ENCODE data around the gene DISC1. TPM values are rescaled to one million over a fixed set of nuclear protein-coding genes. Genes with fewer than 3 reads are reported as not detected.

The DISC1 gene
- total RNA-seq, 1 experiment from 2014 or later: 13.5 TPM

- Mint-ChIP-seq H3K4me1 (ENCODE audit: low read depth, unreplicated experiment) (peaks cover 8% of the 10 kb centered on the region), H3K27ac (ENCODE audit: unreplicated experiment) (no peak overlapping the region), H3K27me3 (ENCODE audit: insufficient read depth, unreplicated experiment) (no peaks in the 10 kb centered on the region), H3K36me3 (ENCODE audit: insufficient read depth, unreplicated experiment) (no peaks in the 10 kb centered on the region), H3K9me3 (ENCODE audit: unreplicated experiment) (no peaks in the 10 kb centered on the region), H3K4me3 (ENCODE audit: unreplicated experiment) (no peak overlapping the region)
- ChIA-PET CTCF (no interaction called here), POLR2A (no interaction called here)
- Histone ChIP-seq H3K9me3 (no peaks in the 10 kb centered on the region), H3K4me1 (no peaks in the 10 kb centered on the region; the same call in 1 of the 2 replicates), H3K27me3 (replicated peaks; ENCODE audit: control insufficient read depth, insufficient read depth, low read length) (no peaks in the 10 kb centered on the region), H3K36me3 (ENCODE audit: control insufficient read depth, insufficient read depth, low read length) (no peaks in the 10 kb centered on the region), H3K4me3 (ENCODE audit: low read depth, low read length) (no peak overlapping the region)
- no TSS peak for BruUV-seq (replicated peaks)
- TF ChIP-seq CTCF (IDR thresholded peaks at IDR 0.05; ENCODE audit: insufficient read depth in 1 of 2, low read depth in 1 of 2, low read length in 1 of 2, severe bottlenecking in 1 of 2, unreplicated experiment in 1 of 2): no peak
- DNase-seq: no peak
- intact Hi-C loops (cut with micrococcal nuclease; ENCODE audit: unreplicated experiment): no loop called here
These were observed 148.2 kb downstream of the DISC1 start for GRCh38 chr1:231774719-231775335.

- DNase-seq: no peak
- H3K27me3 ChIP-seq (replicated peaks; ENCODE audit: control insufficient read depth, insufficient read depth, low read length): no peaks in the 10 kb centered on the region
- ChIA-PET POLR2A (no interaction called here), CTCF (no interaction called here)
- H3K9me3 ChIP-seq: no peaks in the 10 kb centered on the region
- H3K4me1 ChIP-seq: no peaks in the 10 kb centered on the region; the same call in 1 of the 2 replicates
- Mint-ChIP-seq H3K4me1 (ENCODE audit: low read depth, unreplicated experiment) (peaks cover 8% of the 10 kb centered on the region), H3K27ac (ENCODE audit: unreplicated experiment) (no peak overlapping the region), H3K27me3 (ENCODE audit: insufficient read depth, unreplicated experiment) (no peaks in the 10 kb centered on the region), H3K9me3 (ENCODE audit: unreplicated experiment) (no peaks in the 10 kb centered on the region), H3K36me3 (ENCODE audit: insufficient read depth, unreplicated experiment) (no peaks in the 10 kb centered on the region), H3K4me3 (ENCODE audit: unreplicated experiment) (no peak overlapping the region)
- intact Hi-C loops (cut with micrococcal nuclease; ENCODE audit: unreplicated experiment): no loop called here
- TF ChIP-seq CTCF (IDR thresholded peaks at IDR 0.05; ENCODE audit: insufficient read depth in 1 of 2, low read depth in 1 of 2, low read length in 1 of 2, severe bottlenecking in 1 of 2, unreplicated experiment in 1 of 2): no peak
- no TSS peak for BruUV-seq (replicated peaks)
- H3K36me3 ChIP-seq (ENCODE audit: control insufficient read depth, insufficient read depth, low read length): no peaks in the 10 kb centered on the region
- no peak overlapping the region for H3K4me3 ChIP-seq (ENCODE audit: low read depth, low read length)
These were observed 149.6 kb downstream of the DISC1 start for GRCh38 chr1:231776010-231776756.

GRCh38 chr1:231776757-231777062 lies 150.1 kb downstream of the DISC1 start:
- CTCF ChIA-PET: no interaction called here

More at GRCh38 chr1:231776757-231777062, 150.1 kb downstream of the DISC1 start:
- no peak for DNase-seq
- TF ChIP-seq CTCF (IDR thresholded peaks at IDR 0.05; ENCODE audit: insufficient read depth in 1 of 2, low read depth in 1 of 2, low read length in 1 of 2, severe bottlenecking in 1 of 2, unreplicated experiment in 1 of 2): no peak
- POLR2A ChIA-PET: no interaction called here
- Histone ChIP-seq H3K4me3 (ENCODE audit: low read depth, low read length) (no peak overlapping the region), H3K36me3 (ENCODE audit: control insufficient read depth, insufficient read depth, low read length) (no peaks in the 10 kb centered on the region), H3K27me3 (replicated peaks; ENCODE audit: control insufficient read depth, insufficient read depth, low read length) (no peaks in the 10 kb centered on the region), H3K9me3 (no peaks in the 10 kb centered on the region), H3K4me1 (no peaks in the 10 kb centered on the region; the same call in 1 of the 2 replicates)
- peaks cover 8% of the 10 kb centered on the region for H3K4me1 Mint-ChIP-seq (ENCODE audit: low read depth, unreplicated experiment)
- no TSS peak for BruUV-seq (replicated peaks)
- no peaks in the 10 kb centered on the region for H3K27me3 Mint-ChIP-seq (ENCODE audit: insufficient read depth, unreplicated experiment)
- no peak overlapping the region for H3K27ac Mint-ChIP-seq (ENCODE audit: unreplicated experiment)
- intact Hi-C loops (cut with micrococcal nuclease; ENCODE audit: unreplicated experiment): no loop called here
- no peaks in the 10 kb centered on the region for H3K36me3 Mint-ChIP-seq (ENCODE audit: insufficient read depth, unreplicated experiment)
- no peak overlapping the region for H3K4me3 Mint-ChIP-seq (ENCODE audit: unreplicated experiment)
- H3K9me3 Mint-ChIP-seq (ENCODE audit: unreplicated experiment): no peaks in the 10 kb centered on the region

Measured in Caco-2 (cell line).